GM23248 (cell line): ENCODE data around the gene PPP4R1. TPM values are rescaled to one million over a fixed set of nuclear protein-coding genes. Genes with fewer than 3 reads are reported as not detected.
A peak's percentile ranks its signal among the peaks of the same experiment; 100 is the strongest.

Source experiments
- DNase-seq: peaks from one replicate; pipeline ENCODE4 v3.0.0-alpha.2; 2015
- H2AFZ ChIP-seq: fragments of 200-600 bp; sonication (generic); 2 replicates; pipeline ENCODE4 v1.6.1; 2016; ENCODE audit warnings: antibody characterized with exemption
- H3F3A ChIP-seq: fragments of 200-600 bp; sonication (generic); 2 replicates; pipeline ENCODE4 v1.6.1; 2016; ENCODE audit warnings: mild to moderate bottlenecking, antibody characterized with exemption, mixed run types; ENCODE audit not compliant: insufficient read depth
- H3K27ac ChIP-seq: fragments of 200-600 bp; sonication (generic); 2 replicates; pipeline ENCODE4 v1.5.1; 2016; ENCODE audit warnings: mild to moderate bottlenecking
- H3K27me3 ChIP-seq: fragments of 200-600 bp; sonication (generic); replicated peaks from 2 replicates; pipeline ENCODE4 v1.6.1; 2016; ENCODE audit warnings: mild to moderate bottlenecking; ENCODE audit not compliant: insufficient read depth
- H3K36me3 ChIP-seq: fragments of 200-600 bp; sonication (generic); 2 replicates; pipeline ENCODE4 v1.6.1; 2016; ENCODE audit warnings: low read depth, mild to moderate bottlenecking
- H3K4me1 ChIP-seq: fragments of 200-600 bp; sonication (generic); 2 replicates; pipeline ENCODE4 v1.6.1; 2016; ENCODE audit warnings: mild to moderate bottlenecking; ENCODE audit not compliant: insufficient read depth
- H3K4me2 ChIP-seq: fragments of 200-600 bp; sonication (generic); one replicate; pipeline ENCODE4 v1.6.1; 2016; ENCODE audit warnings: mild to moderate bottlenecking; ENCODE audit not compliant: unreplicated experiment
- H3K4me3 ChIP-seq: fragments of 200-600 bp; sonication (generic); 2 replicates; pipeline ENCODE4 v1.5.1; 2016; ENCODE audit warnings: mild to moderate bottlenecking
- H3K79me2 ChIP-seq: fragments of 200-600 bp; sonication (generic); 2 replicates; pipeline ENCODE4 v1.6.1; 2016; ENCODE audit warnings: mild to moderate bottlenecking; ENCODE audit not compliant: insufficient read depth
- H3K9ac ChIP-seq: fragments of 200-600 bp; sonication (generic); 2 replicates; pipeline ENCODE4 v1.6.1; 2016; ENCODE audit warnings: mild to moderate bottlenecking
- H3K9me2 ChIP-seq: fragments of 200-600 bp; sonication (generic); 2 replicates; pipeline ENCODE4 v1.6.1; 2016; ENCODE audit warnings: mixed run types, mild to moderate bottlenecking, moderate library complexity; ENCODE audit not compliant: insufficient read depth
- H3K9me3 ChIP-seq: fragments of 200-600 bp; sonication (generic); one replicate; pipeline ENCODE4 v1.6.1; 2017; ENCODE audit warnings: low read depth
- H4K20me1 ChIP-seq: fragments of 200-600 bp; sonication (generic); 2 replicates; pipeline ENCODE4 v1.6.0; 2016; ENCODE audit not compliant: insufficient read depth
- EZH2 ChIP-seq: fragments of 200-600 bp; sonication (generic); IDR thresholded peaks from 2 replicates; pipeline ENCODE4 v1.6.1; 2018; ENCODE audit warnings: antibody characterized with exemption, mild to moderate bottlenecking; ENCODE audit not compliant: insufficient read depth, poor library complexity, severe bottlenecking
- EZH2phosphoT487 ChIP-seq: fragments of 200-600 bp; sonication (generic); IDR thresholded peaks from 2 replicates; pipeline ENCODE4 v1.6.1; 2018; ENCODE audit warnings: antibody characterized with exemption, moderate library complexity, mild to moderate bottlenecking, low read depth; ENCODE audit not compliant: insufficient read depth
- WGBS, 2 experiments: methylation state at CpG; one replicate each; pipeline ENCODE4 v1.1.6; 2015 to 2017; ENCODE audit warnings: low lambda C conversion rate in 2 of 2, low coverage in 1 of 2; ENCODE audit errors: missing lambda C conversion rate in 2 of 2; 5-methylcytosine and 5-hydroxymethylcytosine counted together
- in situ Hi-C: fragments of 300-500 bp; cut with MboI; formaldehyde crosslinking; loops from 2 replicates; pipeline ENCODE4 v1.15.0; 2020
- polyA plus RNA-seq: library from polyadenylated mRNA; unstranded; fragments of >200 nt; fragmentation: Nextera tagmentation; extraction: Ambion mirVana; gene quantifications from 2 replicates; pipeline ENCODE4 v1.2.1, GENCODE V29; 2016
- total RNA-seq: library from RNA; depleted of rRNA; stranded (reverse); fragments of >200 nt; shearing (Covaris generic); gene quantifications from 2 replicates; pipeline ENCODE4 v1.2.3, GENCODE V29; 2014

Gene PPP4R1
- total and polyA plus RNA-seq, 2 experiments from 2014 or later = 33.0 to 97.9 TPM

- in situ Hi-C loops = no loop called here
- no peak overlapping the region for H3K4me2 ChIP-seq
- no peak overlapping the region for H3K9ac ChIP-seq
- no peaks in the 10 kb centered on the region for H3K27me3 ChIP-seq
- no peak for TF ChIP-seq EZH2
- no peak for TF ChIP-seq EZH2phosphoT487
- H3K36me3 ChIP-seq = no peaks in the 10 kb centered on the region
- whole genome bisulfite sequencing, 2 experiments = 93 to 94% methylated on average over 7 of the region's 7 CpGs
- no peak overlapping the region for H3K27ac ChIP-seq
- H3K9me2 ChIP-seq = no peaks in the 10 kb centered on the region
- no peak overlapping the region for H2AFZ ChIP-seq
- DNase-seq = no peak
- no peaks in the 10 kb centered on the region for H3K79me2 ChIP-seq
- no peaks in the 10 kb centered on the region for H3K9me3 ChIP-seq
- H4K20me1 ChIP-seq = no peaks in the 10 kb centered on the region
- H3K4me3 ChIP-seq = no peak overlapping the region
- no peaks in the 10 kb centered on the region for H3F3A ChIP-seq
- no peaks in the 10 kb centered on the region for H3K4me1 ChIP-seq
Measured at GRCh38 chr18:9658087-9658641, 43.8 kb upstream of the PPP4R1 start.

DNA sequence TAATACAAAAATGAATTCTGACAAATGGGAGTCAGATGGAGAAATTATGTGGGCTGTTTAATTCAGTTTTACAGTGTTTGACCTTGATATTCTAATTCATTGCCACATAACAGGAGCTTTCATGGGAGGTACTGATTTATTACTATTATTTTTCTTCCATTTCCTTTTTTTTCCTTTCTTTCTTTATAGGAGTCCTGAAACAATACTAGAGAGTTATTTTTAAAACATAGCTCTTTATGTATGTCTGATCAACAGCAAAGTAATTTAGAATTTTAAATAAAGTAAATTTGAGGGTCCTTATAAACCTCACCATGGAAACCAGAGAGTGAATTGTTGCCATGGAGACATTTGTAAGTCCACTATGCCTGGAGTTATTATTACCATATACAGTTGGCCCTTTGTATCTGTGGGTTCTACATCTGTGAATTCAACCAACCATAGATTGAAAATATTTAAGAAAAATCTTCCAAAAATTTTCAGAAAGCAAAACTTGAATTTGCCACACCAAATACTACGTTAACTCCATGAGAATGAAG lies 40.9 kb upstream of the PPP4R1 start:
- Histone ChIP-seq H3K4me1 (no peaks in the 10 kb centered on the region), H3K4me2 (no peak overlapping the region), H3K36me3 (no peaks in the 10 kb centered on the region), H3K27ac (no peak overlapping the region), H2AFZ (no peak overlapping the region), H3K9ac (no peak overlapping the region), H3K9me2 (no peaks in the 10 kb centered on the region), H3K27me3 (no peaks in the 10 kb centered on the region), H3K9me3 (no peaks in the 10 kb centered on the region), H3K79me2 (no peaks in the 10 kb centered on the region), H3K4me3 (no peak overlapping the region), H4K20me1 (no peaks in the 10 kb centered on the region), H3F3A (no peaks in the 10 kb centered on the region)
- 76 to 79% methylated on average over 1 of the region's 1 CpG for WGBS, 2 experiments
- DNase-seq = no peak
- in situ Hi-C loops = no loop called here
- TF ChIP-seq EZH2 (no peak), EZH2phosphoT487 (no peak)

- TF ChIP-seq EZH2phosphoT487 (no peak), EZH2 (no peak)
- Histone ChIP-seq H2AFZ (peak overlapping the region; percentile 41; the same call in 1 of the 2 replicates), H3K36me3 (no peaks in the 10 kb centered on the region), H3K4me3 (no peak overlapping the region), H3K4me1 (no peaks in the 10 kb centered on the region), H3K27ac (no peak overlapping the region), H3K9me3 (no peaks in the 10 kb centered on the region), H3K9ac (no peak overlapping the region), H3K4me2 (no peak overlapping the region), H3F3A (0 out of 2 replicates have a peak, but pooled peaks cover 4% of the 10 kb centered on the region), H4K20me1 (no peaks in the 10 kb centered on the region), H3K79me2 (no peaks in the 10 kb centered on the region), H3K27me3 (no peaks in the 10 kb centered on the region), H3K9me2 (no peaks in the 10 kb centered on the region)
- 19 to 24% methylated on average over 5 of the region's 5 CpGs for WGBS, 2 experiments
- DNase-seq = peak; percentile 29
- in situ Hi-C loops = no loop called here
Measured at GRCh38 chr18:9653390-9653789, 39.0 kb upstream of the PPP4R1 start.

DNA sequence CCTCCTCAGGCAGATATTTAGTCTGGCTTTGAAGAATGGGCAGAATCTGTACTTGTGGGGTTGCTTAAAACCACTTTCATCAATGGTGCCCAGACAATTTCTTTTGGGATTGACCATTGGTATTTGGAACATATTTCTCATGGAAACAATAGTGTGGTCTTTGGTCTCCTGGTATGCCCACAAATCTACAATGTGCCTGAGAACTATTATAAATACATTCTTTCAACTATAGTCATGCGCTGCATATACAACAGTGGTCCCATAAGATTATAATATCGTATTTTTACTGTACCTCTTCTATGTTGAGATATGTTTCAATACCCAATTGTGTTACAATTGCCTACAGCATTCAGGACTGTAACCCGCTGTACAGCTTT lies 34.8 kb upstream of the PPP4R1 start:
- in situ Hi-C loops = no loop called here
- DNase-seq = peak; percentile 16
- no peak overlapping the region for H3K9ac ChIP-seq
- H3K4me3 ChIP-seq = no peak overlapping the region
- peaks cover 12% of the 10 kb centered on the region; the same call in 1 of the 2 replicates for H3F3A ChIP-seq
- H4K20me1 ChIP-seq = no peaks in the 10 kb centered on the region
- no peaks in the 10 kb centered on the region for H3K36me3 ChIP-seq
- H3K79me2 ChIP-seq = no peaks in the 10 kb centered on the region
- no peaks in the 10 kb centered on the region for H3K27me3 ChIP-seq
- no peaks in the 10 kb centered on the region for H3K9me2 ChIP-seq
- H3K27ac ChIP-seq = no peak overlapping the region
- no peak overlapping the region for H2AFZ ChIP-seq
- peaks cover 12% of the 10 kb centered on the region for H3K4me1 ChIP-seq
- TF ChIP-seq EZH2 (no peak), EZH2phosphoT487 (no peak)
- no peaks in the 10 kb centered on the region for H3K9me3 ChIP-seq
- 96 to 98% methylated on average over 3 of the region's 3 CpGs for WGBS, 2 experiments
- H3K4me2 ChIP-seq = no peak overlapping the region
